WERI-Rb-1 (cell line): ENCODE data around the gene ARHGEF9.

ENCODE experiments used
- DNase-seq: peaks from one replicate; pipeline ENCODE4 v3.0.0-alpha.2; 2020
- H3K27ac ChIP-seq: fragments of 250-450 bp; sonication (Bioruptor Pico); 2 replicates; pipeline ENCODE4 v1.5.1; 2020; ENCODE audit warnings: mild to moderate bottlenecking, moderate library complexity
- H3K27me3 ChIP-seq: fragments of 250-450 bp; sonication (Bioruptor Pico); 2 replicates; pipeline ENCODE4 v1.5.1; 2021; ENCODE audit warnings: mild to moderate bottlenecking, low read depth, moderate library complexity; ENCODE audit not compliant: insufficient read depth, severe bottlenecking
- H3K36me3 ChIP-seq: fragments of 250-450 bp; sonication (Bioruptor Pico); 2 replicates; pipeline ENCODE4 v1.5.1; 2020; ENCODE audit warnings: mild to moderate bottlenecking, moderate library complexity
- H3K4me3 ChIP-seq: 2 replicates; pipeline ENCODE4 v1.5.1; 2011; ENCODE audit warnings: low read depth, mild to moderate bottlenecking, control low read depth, low read length
- H3K9me3 ChIP-seq: fragments of 250-450 bp; sonication (Bioruptor Pico); 2 replicates; pipeline ENCODE4 v1.5.1; 2021; ENCODE audit warnings: mild to moderate bottlenecking, moderate library complexity; ENCODE audit not compliant: severe bottlenecking
- CTCF ChIP-seq: IDR thresholded peaks from 2 replicates; pipeline ENCODE4 v1.5.1; 2011; ENCODE audit warnings: low read depth, mild to moderate bottlenecking, control low read depth, inconsistent platforms, low read length

Gene ARHGEF9

GRCh38 chrX:63737131-63737921 lies 47.7 kb downstream of the ARHGEF9 start:
- Histone ChIP-seq H3K36me3 (no peaks in the 10 kb centered on the region), H3K27me3 (peaks cover 3% of the 10 kb centered on the region), H3K27ac (no peak overlapping the region), H3K4me3 (no peak overlapping the region), H3K9me3 (no peaks in the 10 kb centered on the region)
- DNase-seq = no peak
- TF ChIP-seq CTCF = no peak

GRCh38 chrX:63735882-63736281 lies 49.1 kb downstream of the ARHGEF9 start:
- TF ChIP-seq CTCF = no peak
- DNase-seq = no peak
- Histone ChIP-seq H3K4me3 (no peak overlapping the region), H3K36me3 (no peaks in the 10 kb centered on the region), H3K9me3 (no peaks in the 10 kb centered on the region), H3K27ac (no peak overlapping the region), H3K27me3 (peaks cover 3% of the 10 kb centered on the region)

- TF ChIP-seq CTCF = no peak
- no peak for DNase-seq
- Histone ChIP-seq H3K27ac (no peak overlapping the region), H3K9me3 (no peaks in the 10 kb centered on the region), H3K27me3 (no peaks in the 10 kb centered on the region), H3K36me3 (peaks cover 30% of the 10 kb centered on the region), H3K4me3 (no peak overlapping the region)
These were observed 64.7 kb downstream of the ARHGEF9 start for GRCh38 chrX:63720293-63720692.

- TF ChIP-seq CTCF = no peak
- H3K27me3 ChIP-seq = no peaks in the 10 kb centered on the region
- DNase-seq = no peak
- H3K9me3 ChIP-seq = no peaks in the 10 kb centered on the region
- H3K4me3 ChIP-seq = no peak overlapping the region
- H3K27ac ChIP-seq = no peak overlapping the region
- H3K36me3 ChIP-seq = peaks cover 29% of the 10 kb centered on the region
These were observed 65.4 kb downstream of the ARHGEF9 start for GRCh38 chrX:63719633-63720032.

- no peak for DNase-seq
- Histone ChIP-seq H3K4me3 (no peak overlapping the region), H3K36me3 (peaks cover 34% of the 10 kb centered on the region), H3K27ac (no peak overlapping the region), H3K27me3 (no peaks in the 10 kb centered on the region), H3K9me3 (no peaks in the 10 kb centered on the region)
- TF ChIP-seq CTCF = no peak
These were observed 66.9 kb downstream of the ARHGEF9 start for GRCh38 chrX:63718010-63718694.
